Astrocyte (in vitro differentiated cells and primary cell): Measurements from ENCODE around the gene SCN1B. TPM values are rescaled to one million over a fixed set of nuclear protein-coding genes. Genes with fewer than 3 reads are reported as not detected.

ENCODE experiments used
- DNase-seq: peaks from one replicate; pipeline ENCODE4 v3.0.0-alpha.2; 2010; ENCODE audit warnings: low read depth
- FAIRE-seq: peaks from 2 replicates; lab custom pipeline; 2011; peaks lifted over from hg19 to GRCh38; lab: Jason Lieb, UNC
- H2AFZ ChIP-seq: 2 replicates; pipeline ENCODE4 v1.6.0; 2012; ENCODE audit warnings: low read depth, low read length, inconsistent platforms
- H3K27ac ChIP-seq: 2 replicates; pipeline ENCODE4 v1.5.1; 2011; ENCODE audit warnings: low read depth, low read length, inconsistent platforms
- H3K27me3 ChIP-seq: 2 replicates; pipeline ENCODE4 v1.6.0; 2011; ENCODE audit warnings: low read length, inconsistent platforms; ENCODE audit not compliant: insufficient read depth
- H3K36me3 ChIP-seq: 2 replicates; pipeline ENCODE4 v1.5.1; 2011; ENCODE audit warnings: low read length, inconsistent platforms; ENCODE audit not compliant: insufficient read depth
- H3K4me1 ChIP-seq: 2 replicates; pipeline ENCODE4 v1.5.1; 2011; ENCODE audit warnings: low read length, inconsistent platforms; ENCODE audit not compliant: insufficient read depth
- H3K4me2 ChIP-seq: 2 replicates; pipeline ENCODE4 v1.6.0; 2012; ENCODE audit warnings: low read length, inconsistent platforms
- H3K4me3 ChIP-seq: 2 replicates; pipeline ENCODE4 v1.5.1; 2011; ENCODE audit warnings: low read depth, mild to moderate bottlenecking, low read length, inconsistent platforms; ENCODE audit not compliant: insufficient read depth
- H3K79me2 ChIP-seq: 2 replicates; pipeline ENCODE4 v1.6.0; 2012; ENCODE audit warnings: mild to moderate bottlenecking, low read length, inconsistent platforms; ENCODE audit not compliant: insufficient read depth
- H3K9ac ChIP-seq: 2 replicates; pipeline ENCODE4 v1.6.0; 2012; ENCODE audit warnings: mild to moderate bottlenecking, low read length, inconsistent platforms
- H3K9me3 ChIP-seq: 2 replicates; pipeline ENCODE4 v1.5.1; 2012; ENCODE audit warnings: low read depth, mild to moderate bottlenecking, low read length, inconsistent platforms; ENCODE audit not compliant: insufficient read depth
- H4K20me1 ChIP-seq: 2 replicates; pipeline ENCODE4 v1.6.0; 2012; ENCODE audit warnings: low read length, inconsistent platforms; ENCODE audit not compliant: insufficient read depth
- H3K27ac Mint-ChIP-seq: one replicate; pipeline ENCODE4 v1.8.0; 2021; ENCODE audit warnings: mild to moderate bottlenecking, mixed read lengths; ENCODE audit not compliant: unreplicated experiment
- H3K27me3 Mint-ChIP-seq: one replicate; pipeline ENCODE4 v1.8.0; 2021; ENCODE audit warnings: low read depth, mixed read lengths; ENCODE audit not compliant: unreplicated experiment
- H3K36me3 Mint-ChIP-seq: one replicate; pipeline ENCODE4 v1.8.0; 2021; ENCODE audit warnings: low read depth, mixed read lengths; ENCODE audit not compliant: unreplicated experiment
- H3K4me1 Mint-ChIP-seq: one replicate; pipeline ENCODE4 v1.8.0; 2021; ENCODE audit warnings: low read depth, mixed read lengths; ENCODE audit not compliant: unreplicated experiment
- H3K4me3 Mint-ChIP-seq: one replicate; pipeline ENCODE4 v1.8.0; 2021; ENCODE audit warnings: mild to moderate bottlenecking, moderate library complexity, mixed read lengths; ENCODE audit not compliant: unreplicated experiment
- H3K9me3 Mint-ChIP-seq: one replicate; pipeline ENCODE4 v1.8.0; 2021; ENCODE audit warnings: mild to moderate bottlenecking, mixed read lengths; ENCODE audit not compliant: unreplicated experiment
- CTCF ChIP-seq: IDR thresholded peaks from 2 replicates; pipeline ENCODE4 v1.5.1; 2011; ENCODE audit warnings: low read depth, mild to moderate bottlenecking, inconsistent platforms, low read length, moderate library complexity; ENCODE audit not compliant: insufficient read depth
- EZH2 ChIP-seq: IDR thresholded peaks from 2 replicates; pipeline ENCODE4 v1.6.1; 2012; ENCODE audit warnings: mild to moderate bottlenecking, low read length, inconsistent platforms; ENCODE audit not compliant: insufficient read depth
- total RNA-seq: library from RNA; stranded (reverse); gene quantifications from 2 replicates; pipeline ENCODE4 v1.2.1, GENCODE V29; 2021

SCN1B gene
- total RNA-seq, 1 donor from 2014 or later = 3.0 TPM

GRCh38 chr19:35075202-35076025, 45.1 kb downstream of the SCN1B start:
- no peaks in the 10 kb centered on the region for H4K20me1 ChIP-seq
- no peak overlapping the region for H2AFZ ChIP-seq
- H3K27me3 ChIP-seq = no peaks in the 10 kb centered on the region
- H3K4me2 ChIP-seq = no peak overlapping the region
- Mint-ChIP-seq H3K4me1 (no peaks in the 10 kb centered on the region), H3K4me3 (no peak overlapping the region), H3K36me3 (no peaks in the 10 kb centered on the region), H3K27me3 (peaks cover 29% of the 10 kb centered on the region), H3K27ac (no peak overlapping the region), H3K9me3 (no peaks in the 10 kb centered on the region)
- H3K9me3 ChIP-seq = peaks cover 3% of the 10 kb centered on the region
- H3K79me2 ChIP-seq = no peaks in the 10 kb centered on the region
- no peak for DNase-seq
- TF ChIP-seq CTCF = no peak
- no peak for TF ChIP-seq EZH2
- FAIRE-seq = no peak
- no peak overlapping the region for H3K4me3 ChIP-seq
- H3K9ac ChIP-seq = no peak overlapping the region
- no peaks in the 10 kb centered on the region for H3K4me1 ChIP-seq
- H3K27ac ChIP-seq = no peak overlapping the region
- no peaks in the 10 kb centered on the region for H3K36me3 ChIP-seq

DNA sequence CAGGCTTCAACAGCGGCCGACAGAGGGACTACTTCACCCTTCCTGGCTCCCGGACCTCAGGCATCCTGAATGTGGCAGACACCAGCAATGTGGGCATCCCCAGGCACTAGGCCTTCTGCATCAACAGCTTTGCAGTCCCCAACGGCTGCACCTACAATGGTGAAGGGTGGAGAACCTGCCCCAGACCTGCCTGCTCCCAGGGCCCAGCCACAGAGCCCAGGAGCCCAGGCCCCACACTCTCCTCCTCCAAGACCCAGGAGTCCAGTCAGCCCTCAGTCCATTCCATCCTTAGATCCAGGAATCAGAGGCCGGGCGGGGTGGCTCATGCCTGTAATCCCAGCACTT, 45.7 kb downstream of the SCN1B start:
- no peaks in the 10 kb centered on the region for H3K9me3 Mint-ChIP-seq

More for the DNA sequence above, 45.7 kb downstream of the SCN1B start:
- H3K4me1 Mint-ChIP-seq = no peaks in the 10 kb centered on the region
- H3K4me3 Mint-ChIP-seq = no peak overlapping the region
- no peaks in the 10 kb centered on the region for H3K9me3 ChIP-seq
- DNase-seq (no peak), FAIRE-seq (no peak)
- H3K4me3 ChIP-seq = no peak overlapping the region
- H3K27ac Mint-ChIP-seq = no peak overlapping the region
- H3K36me3 ChIP-seq = no peaks in the 10 kb centered on the region
- H3K27ac ChIP-seq = no peak overlapping the region
- no peaks in the 10 kb centered on the region for H4K20me1 ChIP-seq
- no peak overlapping the region for H3K9ac ChIP-seq
- H3K79me2 ChIP-seq = no peaks in the 10 kb centered on the region
- no peak overlapping the region for H3K4me2 ChIP-seq
- no peaks in the 10 kb centered on the region for H3K4me1 ChIP-seq
- no peaks in the 10 kb centered on the region for H3K36me3 Mint-ChIP-seq
- no peak overlapping the region for H2AFZ ChIP-seq
- H3K27me3 Mint-ChIP-seq = peaks cover 29% of the 10 kb centered on the region
- no peaks in the 10 kb centered on the region for H3K27me3 ChIP-seq
- TF ChIP-seq CTCF = no peak
- TF ChIP-seq EZH2 = no peak
